A549 (cell line): ENCODE results near the gene NR3C1. TPM values are rescaled to one million over a fixed set of nuclear protein-coding genes. Genes with fewer than 3 reads are reported as not detected.
A peak's percentile ranks its signal among the peaks of the same experiment; 100 is the strongest.

ENCODE experiments used
- ATAC-seq, 2 experiments: fragments of 200-7000 bp in 1 of 2; fragments of >200 bp in 1 of 2; cut with Nextera tagmentation in 1 of 2; cut with Tn5 transposase in 1 of 2; 3 replicates each; pipeline versions ENCODE4 v1.8.0 to v1.9.1; 2018 to 2020; ENCODE audit warnings: mild to moderate bottlenecking in 1 of 2, moderate library complexity in 1 of 2
- CTCF ChIA-PET: fragments of 300-600 bp; sonication (Branson Sonifier 250); formaldehyde crosslinking; extraction: SDS; loops from one replicate; lab custom pipeline; 2021; ENCODE audit warnings: antibody characterized with exemption, inconsistent platforms; lab: Yijun Ruan, JAX
- POLR2A ChIA-PET: fragments of 350-600 bp; formaldehyde crosslinking; extraction: SDS; loops from one replicate; lab custom pipeline; 2021; ENCODE audit warnings: antibody characterized with exemption, inconsistent platforms; lab: Yijun Ruan, JAX
- DNase-seq, 2 experiments: peaks; one replicate each; pipeline versions ENCODE4 v3.0.0 to v3.0.0-alpha.2; 2011 to 2016; ENCODE audit warnings: low read depth in 1 of 2, low spot score in 1 of 2
- FAIRE-seq: peaks from 2 replicates; lab custom pipeline; 2011; peaks lifted over from hg19 to GRCh38; lab: Jason Lieb, UNC
- H3K27ac ChIP-seq, 2 experiments: fragments of >200 bp; sonication (Bioruptor Twin); formaldehyde crosslinking; 3 replicates each; pipeline ENCODE4 v1.5.1; 2016 to 2017
- H3K4me1 ChIP-seq: fragments of >200 bp; sonication (Bioruptor Twin); formaldehyde crosslinking; 3 replicates; pipeline ENCODE4 v1.6.1; 2016
- H3K4me2 ChIP-seq: fragments of >200 bp; sonication (Bioruptor Twin); formaldehyde crosslinking; 3 replicates; pipeline ENCODE4 v1.6.1; 2016
- H3K4me3 ChIP-seq: fragments of >200 bp; sonication (Bioruptor Twin); formaldehyde crosslinking; 3 replicates; pipeline ENCODE4 v1.5.1; 2016
- H3K9me3 ChIP-seq: fragments of >200 bp; sonication (Bioruptor Twin); formaldehyde crosslinking; 3 replicates; pipeline ENCODE4 v1.6.1; 2016
- CBX2 ChIP-seq: fragments of 200-600 bp; sonication (generic); IDR thresholded peaks from 2 replicates; pipeline ENCODE4 v1.6.1; 2016; ENCODE audit warnings: low read depth, mild to moderate bottlenecking, borderline replicate concordance
- CBX8 ChIP-seq: fragments of 200-600 bp; sonication (generic); IDR thresholded peaks from 2 replicates; pipeline ENCODE4 v1.6.1; 2016
- CHD2 ChIP-seq: fragments of 150-350 bp; IDR thresholded peaks from 2 replicates; pipeline ENCODE4 v1.6.1; 2014; ENCODE audit warnings: low read length; ENCODE audit not compliant: partially characterized antibody
- EHF ChIP-seq: fragments of 250-450 bp; sonication (Bioruptor Pico); IDR thresholded peaks from 2 replicates; pipeline ENCODE4 v1.5.0; 2020; ENCODE audit warnings: mild to moderate bottlenecking
- ELK1 ChIP-seq: fragments of 150-350 bp; IDR thresholded peaks from 2 replicates; pipeline ENCODE4 v1.6.1; 2014; ENCODE audit warnings: low read depth, mild to moderate bottlenecking, low read length
- EP300 ChIP-seq, 2 experiments: fragments of >200 bp; sonication (Bioruptor Twin); formaldehyde crosslinking; IDR thresholded peaks; 2 replicates in 1 of 2; 3 replicates in 1 of 2; pipeline ENCODE4 v1.6.1; 2016 to 2017
- ESRRA ChIP-seq: fragments of 150-350 bp; IDR thresholded peaks from 2 replicates; pipeline ENCODE4 v1.6.1; 2014; ENCODE audit warnings: mild to moderate bottlenecking, low read length, borderline replicate concordance
- FOSB ChIP-seq: fragments of 250-450 bp; sonication (Bioruptor Pico); IDR thresholded peaks from 2 replicates; pipeline ENCODE4 v1.5.0; 2020; ENCODE audit warnings: mild to moderate bottlenecking, moderate library complexity
- FOXS1 ChIP-seq: fragments of 250-450 bp; sonication (Bioruptor Pico); IDR thresholded peaks from 2 replicates; pipeline ENCODE4 v1.5.0; 2020; ENCODE audit warnings: mild to moderate bottlenecking, moderate library complexity
- GATA3 ChIP-seq: IDR thresholded peaks from 2 replicates; pipeline ENCODE4 v1.6.1; 2012; ENCODE audit warnings: borderline replicate concordance
- HOXA7 ChIP-seq: fragments of 250-450 bp; sonication (Bioruptor Pico); IDR thresholded peaks from 2 replicates; pipeline ENCODE4 v1.5.0; 2020; ENCODE audit warnings: mild to moderate bottlenecking, moderate library complexity
- HOXB13 ChIP-seq: fragments of 250-450 bp; sonication (Bioruptor Pico); IDR thresholded peaks from 2 replicates; pipeline ENCODE4 v1.5.0; 2020; ENCODE audit warnings: low read depth, mild to moderate bottlenecking, moderate library complexity
- HOXB5 ChIP-seq: fragments of 250-450 bp; sonication (Bioruptor Pico); IDR thresholded peaks from 2 replicates; pipeline ENCODE4 v1.5.0; 2020; ENCODE audit warnings: mild to moderate bottlenecking, moderate library complexity
- KDM1A ChIP-seq: fragments of 200-600 bp; sonication (generic); IDR thresholded peaks from 2 replicates; pipeline ENCODE4 v1.6.1; 2016; ENCODE audit warnings: low read depth, mild to moderate bottlenecking
- MAX ChIP-seq: IDR thresholded peaks from 2 replicates; pipeline ENCODE4 v1.6.1; 2012
- NPAS2 ChIP-seq: fragments of 250-450 bp; sonication (Bioruptor Pico); IDR thresholded peaks from 2 replicates; pipeline ENCODE4 v1.8.0; 2022; ENCODE audit warnings: mild to moderate bottlenecking, moderate library complexity, borderline replicate concordance
- POLR2AphosphoS2 ChIP-seq: conservative IDR thresholded peaks from 2 replicates; pipeline ENCODE4 v1.6.1; 2012; ENCODE audit warnings: low read length, improper control_type of control experiment, inconsistent platforms
- RAD21 ChIP-seq, 2 experiments: fragments of >200 bp in 1 of 2; sonication (Bioruptor Twin) in 1 of 2; formaldehyde crosslinking in 1 of 2; IDR thresholded peaks in 1 of 2; conservative IDR thresholded peaks in 1 of 2; 2 replicates in 1 of 2; 3 replicates in 1 of 2; pipeline ENCODE4 v1.6.1; 2012 to 2018; ENCODE audit warnings: inconsistent platforms in 1 of 2
- RARB ChIP-seq: fragments of 250-450 bp; sonication (Bioruptor Pico); IDR thresholded peaks from 2 replicates; pipeline ENCODE4 v1.8.0; 2021; ENCODE audit warnings: mild to moderate bottlenecking, moderate library complexity
- REST ChIP-seq: fragments of 200-600 bp; sonication (generic); IDR thresholded peaks from 2 replicates; pipeline ENCODE4 v1.6.1; 2016; ENCODE audit warnings: antibody characterized with exemption, mild to moderate bottlenecking, moderate library complexity
- RFX5 ChIP-seq: fragments of 450-650 bp; IDR thresholded peaks from 2 replicates; pipeline ENCODE4 v1.7.1; 2014; ENCODE audit warnings: antibody characterized with exemption, mild to moderate bottlenecking, moderate library complexity
- SMC3 ChIP-seq: fragments of >200 bp; sonication (Bioruptor Twin); formaldehyde crosslinking; IDR thresholded peaks from 3 replicates; pipeline ENCODE4 v1.6.1; 2018; ENCODE audit warnings: inconsistent platforms
- ZC3H11A ChIP-seq: fragments of 450-650 bp; IDR thresholded peaks from 2 replicates; pipeline ENCODE4 v1.6.1; 2014; ENCODE audit warnings: antibody characterized with exemption, mild to moderate bottlenecking
- ZFP36 ChIP-seq: fragments of 450-650 bp; IDR thresholded peaks from 2 replicates; pipeline ENCODE4 v1.6.1; 2014; ENCODE audit warnings: borderline replicate concordance; ENCODE audit not compliant: partially characterized antibody
- ZSCAN20 ChIP-seq: fragments of 250-450 bp; sonication (Bioruptor Pico); IDR thresholded peaks from 2 replicates; pipeline ENCODE4 v1.8.0; 2022; ENCODE audit warnings: mild to moderate bottlenecking, moderate library complexity
- WGBS: methylation state at CpG from one replicate; pipeline ENCODE4 v1.1.6; 2017; ENCODE audit errors: missing lambda C conversion rate; 5-methylcytosine and 5-hydroxymethylcytosine counted together
- polyA plus RNA-seq, 4 experiments: library from polyadenylated mRNA; depleted of rRNA in 3 of 4; stranded (reverse); fragments of >200 nt; fragmentation: RNase III in 1 of 4; extraction: RNeasy Plus Mini Kit Qiagen cat#74134 plus additional on column Dnase treatment in 1 of 4; gene quantifications; 2 replicates in 3 of 4; 3 replicates in 1 of 4; pipeline ENCODE4 v1.2.3, GENCODE V29; 2011 to 2017

Gene NR3C1
- polyA plus RNA-seq, 2 of the 4 experiments (the other 2 are of a cell fraction): 46.5 to 73.0 TPM

GRCh38 chr5:143290125-143290524, 113.4 kb downstream of the NR3C1 start:
- H3K4me2 ChIP-seq: no peak overlapping the region
- peak in 1 of 2 experiments; percentile 15 for DNase-seq
- peak in 1 of 2 experiments; percentile 53; a peak in 2 of 6 replicates for ATAC-seq
- H3K27ac ChIP-seq: no peak overlapping the region
- no peak overlapping the region for H3K4me3 ChIP-seq
- CTCF ChIA-PET: interaction anchor here (0.7 to 0.9 kb wide), 2 partner anchors 287 to 577 kb away, joined by 3 read pairs; no protein-coding TSS in a partner anchor
- TF ChIP-seq RAD21 (conservative IDR thresholded peaks at IDR 0.05 in 1 of 2, IDR thresholded peaks at IDR 0.05 in 1 of 2) (no peak), MAX (no peak)
- FAIRE-seq: no peak
- H3K4me1 ChIP-seq: 0 out of 3 replicates have a peak, but pooled peaks cover 4% of the 10 kb centered on the region
- WGBS: 74% methylated on average over 2 of the region's 2 CpGs
- no peaks in the 10 kb centered on the region for H3K9me3 ChIP-seq
- POLR2A ChIA-PET: no interaction called here

- no peak overlapping the region for H3K27ac ChIP-seq
- POLR2A ChIA-PET: no interaction called here
- ATAC-seq: no peak
These were observed 119.0 kb downstream of the NR3C1 start for GRCh38 chr5:143284521-143284920.

GRCh38 chr5:143284002-143284401, 119.5 kb downstream of the NR3C1 start:
- WGBS: 93% methylated on average over 4 of the region's 4 CpGs
- POLR2A ChIA-PET: no interaction called here

More at GRCh38 chr5:143284521-143284920, 119.0 kb downstream of the NR3C1 start:
- CTCF ChIA-PET: interaction anchor here (1.6 kb wide), 1 partner anchor 13 kb away, joined by 3 read pairs; no protein-coding TSS in a partner anchor
- no peak for FAIRE-seq
- Histone ChIP-seq H3K9me3 (peaks cover 6% of the 10 kb centered on the region; the same call in 1 of the 3 replicates), H3K4me3 (no peak overlapping the region), H3K4me2 (no peak overlapping the region), H3K4me1 (peaks cover 21% of the 10 kb centered on the region)
- 98% methylated on average over 3 of the region's 3 CpGs for WGBS
- DNase-seq: no peak
- no peak for TF ChIP-seq CHD2
- no peak for TF ChIP-seq POLR2AphosphoS2
- no peak for TF ChIP-seq RAD21 (conservative IDR thresholded peaks at IDR 0.05 in 1 of 2, IDR thresholded peaks at IDR 0.05 in 1 of 2)
- no peak for TF ChIP-seq ZFP36
- TF ChIP-seq ZSCAN20: no peak
- no peak for TF ChIP-seq SMC3
- TF ChIP-seq EP300 (IDR thresholded peaks at IDR 0.05): no peak
- no peak for TF ChIP-seq KDM1A
- TF ChIP-seq CBX2: no peak
- TF ChIP-seq RARB (CRISPR knock-in tag): no peak
- TF ChIP-seq HOXB5 (CRISPR knock-in tag): no peak
- TF ChIP-seq HOXB13 (CRISPR knock-in tag): no peak
- TF ChIP-seq ESRRA: no peak

More at GRCh38 chr5:143284002-143284401, 119.5 kb downstream of the NR3C1 start:
- CTCF ChIA-PET: no interaction called here
- ATAC-seq: no peak
- TF ChIP-seq RFX5: no peak
- no peak for TF ChIP-seq ESRRA
- TF ChIP-seq ZC3H11A: no peak
- no peak for TF ChIP-seq REST
- no peak for TF ChIP-seq RARB (CRISPR knock-in tag)
- TF ChIP-seq ELK1: no peak
- no peak for TF ChIP-seq GATA3
- no peak for TF ChIP-seq HOXB13 (CRISPR knock-in tag)
- no peak for TF ChIP-seq FOSB (CRISPR knock-in tag)
- TF ChIP-seq CBX8: no peak
- TF ChIP-seq HOXA7 (CRISPR knock-in tag): no peak
- TF ChIP-seq SMC3: no peak
- TF ChIP-seq FOXS1 (CRISPR knock-in tag): no peak
- TF ChIP-seq NPAS2 (CRISPR knock-in tag): no peak
- no peak for TF ChIP-seq EHF
- FAIRE-seq: no peak
- no peak overlapping the region for H3K27ac ChIP-seq
- H3K4me3 ChIP-seq: no peak overlapping the region
- H3K4me1 ChIP-seq: peaks cover 27% of the 10 kb centered on the region
- H3K4me2 ChIP-seq: no peak overlapping the region
- DNase-seq: peak in 1 of 2 experiments; percentile 19
- H3K9me3 ChIP-seq: peaks cover 6% of the 10 kb centered on the region; the same call in 1 of the 3 replicates
